HG02759 (cell line): ENCODE data around the gene BNC2.

Experiments used
- ATAC-seq: cut with Tn5 transposase; IDR thresholded peaks from one replicate; pipeline ENCODE4 v1.9.1; 2021; ENCODE audit warnings: mild to moderate bottlenecking, moderate library complexity; ENCODE audit not compliant: unreplicated experiment

BNC2 gene

GRCh38 chr9:16680975-16681651 lies 189.4 kb downstream of the BNC2 start:
- no peak for ATAC-seq

DNA sequence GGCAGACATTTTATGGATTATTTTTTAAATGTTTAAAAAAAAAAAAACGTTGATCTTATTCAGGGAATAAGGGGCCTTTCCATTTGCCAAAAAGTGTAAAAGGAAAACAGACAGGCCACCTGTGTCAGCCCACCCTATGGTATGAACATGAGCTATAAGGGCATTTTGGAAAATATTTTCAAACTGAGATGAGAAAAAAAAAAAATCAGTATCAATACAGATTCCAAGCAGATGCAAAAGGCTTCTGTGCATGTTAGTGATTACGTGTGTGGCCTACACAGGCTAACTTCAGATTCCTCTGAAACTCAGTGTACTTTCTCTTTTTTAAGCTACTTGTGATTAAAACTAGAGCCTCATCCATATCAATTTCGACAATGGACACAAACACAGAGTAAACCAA lies 189.9 kb downstream of the BNC2 start:
- no peak for ATAC-seq

DNA sequence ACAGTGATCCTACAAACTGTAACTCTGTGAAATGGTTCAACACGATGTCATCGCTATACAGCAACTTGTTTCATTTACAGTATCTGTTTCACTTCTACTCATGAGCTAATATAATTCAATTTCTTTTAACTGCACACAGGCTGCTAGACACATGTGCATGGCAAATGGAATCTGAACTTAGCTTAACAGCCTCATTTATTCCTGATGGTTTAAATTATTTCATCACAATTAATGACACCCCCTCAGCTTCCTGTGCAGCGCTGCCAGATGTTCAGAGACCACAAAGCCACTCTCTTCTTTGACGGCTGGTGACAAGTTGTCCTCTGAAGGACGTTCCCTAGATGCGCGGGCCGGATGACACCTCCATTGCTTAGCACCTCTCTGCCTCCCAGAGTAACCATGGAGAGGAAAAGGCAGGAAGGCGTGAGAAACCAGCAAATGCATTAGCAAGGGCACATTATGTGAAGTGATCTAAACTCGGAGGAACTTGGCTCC lies 191.1 kb downstream of the BNC2 start:
- no peak for ATAC-seq

GRCh38 chr9:16676519-16676918 lies 194.0 kb downstream of the BNC2 start:
- no peak for ATAC-seq

DNA sequence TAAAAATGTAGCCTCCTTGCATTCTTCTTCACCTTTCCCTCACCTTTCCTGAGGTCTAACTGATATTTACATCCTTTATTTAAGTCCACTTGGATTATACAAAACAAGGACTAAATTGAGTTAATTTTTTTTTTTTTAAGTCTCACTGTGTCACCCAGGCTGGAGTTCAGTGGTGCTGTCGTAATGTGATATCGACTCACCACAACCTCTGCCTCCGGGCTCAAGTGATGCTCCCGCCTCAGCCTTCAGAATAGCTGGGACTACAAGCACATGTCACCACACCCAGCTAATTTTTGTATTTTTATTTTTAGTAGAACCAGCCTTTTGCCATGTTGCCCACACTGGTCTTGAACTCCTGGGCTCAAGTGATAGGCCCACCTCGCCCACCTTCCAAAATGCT lies 195.3 kb downstream of the BNC2 start:
- no peak for ATAC-seq

- ATAC-seq, result no peak
These were observed 197.3 kb downstream of the BNC2 start for GRCh38 chr9:16673171-16673570.

GRCh38 chr9:16672501-16672900 lies 198.0 kb downstream of the BNC2 start:
- no peak for ATAC-seq

DNA sequence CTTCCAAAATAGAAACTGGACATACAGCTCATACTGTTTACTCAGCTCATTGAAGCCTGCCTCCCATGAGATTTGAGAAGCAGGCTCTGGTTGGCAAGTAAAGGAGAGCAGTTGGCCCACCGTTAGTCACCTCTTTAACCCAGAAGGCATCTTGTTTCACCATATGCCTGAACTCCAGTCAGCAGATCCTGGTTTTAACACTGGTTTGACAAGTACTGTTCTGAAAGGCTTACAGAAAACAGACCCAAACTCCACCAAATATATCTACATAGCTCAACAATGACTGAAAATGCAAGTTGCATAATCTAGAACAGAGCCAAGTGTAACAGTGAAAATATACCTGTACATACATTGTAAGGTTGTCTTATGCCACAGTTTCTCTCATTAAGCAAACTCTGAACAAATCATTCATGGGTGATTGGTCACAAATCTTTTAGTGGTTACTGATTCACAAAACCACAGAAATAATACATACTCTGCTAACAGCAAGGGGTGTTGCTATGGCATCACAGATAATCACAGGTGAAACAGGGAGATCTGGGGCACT lies 198.8 kb downstream of the BNC2 start:
- ATAC-seq, result no peak

DNA sequence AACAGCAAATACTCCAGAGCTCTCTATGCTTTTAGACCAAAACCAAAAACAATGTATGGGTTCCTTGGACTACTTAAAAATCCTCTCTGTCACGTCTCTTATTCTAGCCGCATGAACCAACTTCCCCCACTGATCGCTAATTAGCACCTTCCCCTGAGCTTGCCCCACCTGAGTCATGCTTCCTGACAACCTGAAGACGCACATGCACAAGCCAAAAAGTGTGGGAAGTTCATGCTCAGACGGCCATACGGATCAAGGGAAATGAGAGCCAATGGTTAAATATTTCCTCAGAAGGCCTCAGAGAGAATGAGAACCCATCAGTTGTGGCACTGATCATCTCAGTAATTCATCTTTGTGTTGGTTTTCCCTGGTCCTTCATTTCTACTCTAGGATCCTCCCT lies 199.7 kb downstream of the BNC2 start:
- ATAC-seq, result no peak

- ATAC-seq, result no peak
These were observed 201.7 kb downstream of the BNC2 start for GRCh38 chr9:16668734-16669295.

DNA sequence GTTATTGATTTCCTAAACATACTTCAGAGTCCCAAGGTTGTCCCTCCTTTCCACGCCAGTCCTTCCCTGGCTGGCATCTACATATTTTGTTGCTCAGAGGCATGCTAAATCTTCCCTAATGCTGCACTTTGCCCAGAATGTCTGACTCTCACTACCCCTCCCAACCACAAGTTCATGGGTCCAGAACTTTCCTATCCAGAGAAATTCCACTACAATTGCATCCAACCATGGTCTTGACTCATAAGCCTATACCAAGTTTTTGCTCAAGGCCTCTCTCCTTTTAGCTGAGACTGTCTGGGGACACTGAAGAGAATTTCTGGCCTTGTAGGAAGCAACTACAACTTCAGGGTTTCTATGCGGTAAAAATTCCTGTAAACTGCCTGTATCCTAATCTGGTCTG lies 206.3 kb downstream of the BNC2 start:
- no peak for ATAC-seq

DNA sequence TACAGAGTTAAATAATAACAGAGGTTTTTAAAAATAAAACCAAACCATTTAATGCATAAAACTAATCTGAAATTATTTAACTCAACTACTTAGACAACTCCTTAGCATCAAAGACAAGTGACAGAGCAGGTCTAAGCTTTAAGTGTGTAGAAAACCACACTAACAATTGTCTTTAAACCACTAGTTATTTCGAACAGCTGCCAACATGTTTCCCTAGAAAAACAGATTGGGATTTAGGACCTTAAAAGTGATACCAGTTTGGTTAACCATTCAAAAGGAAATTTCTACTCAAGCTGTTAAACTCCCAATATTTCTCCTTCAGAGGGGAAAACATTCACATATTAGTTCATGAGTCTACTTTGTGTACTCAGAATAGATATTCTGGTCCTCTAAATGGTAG lies 208.7 kb downstream of the BNC2 start:
- no peak for ATAC-seq

- ATAC-seq, result no peak
These were observed 211.4 kb downstream of the BNC2 start for GRCh38 chr9:16659096-16659495.

- ATAC-seq, result no peak
These were observed 213.9 kb downstream of the BNC2 start for GRCh38 chr9:16656432-16657169.

DNA sequence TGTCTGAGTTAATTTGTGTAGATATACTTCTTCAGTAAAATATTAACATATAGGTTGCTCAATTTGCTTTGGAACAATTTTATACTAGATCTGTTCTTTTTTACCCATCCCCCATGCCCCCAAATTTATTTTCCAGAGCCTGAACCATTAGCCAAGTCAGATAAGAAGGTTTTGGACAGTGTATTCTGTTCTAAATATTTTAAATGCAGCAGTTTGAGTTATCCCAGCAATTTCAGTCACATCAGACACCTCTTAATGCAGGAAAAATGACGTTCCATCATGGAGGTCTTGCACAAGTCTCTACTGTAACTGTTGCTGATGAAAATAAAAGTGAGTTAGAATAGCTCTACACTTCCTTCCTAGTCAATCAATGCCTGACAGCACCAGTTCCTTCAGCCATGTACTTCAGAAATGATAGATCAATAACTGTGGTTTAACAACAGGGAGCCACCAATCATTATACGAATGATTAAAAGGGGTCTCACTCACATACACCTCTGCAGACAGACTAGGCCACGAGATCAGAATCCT lies 215.8 kb downstream of the BNC2 start:
- no peak for ATAC-seq

- no peak for ATAC-seq
These were observed 216.7 kb downstream of the BNC2 start for GRCh38 chr9:16653491-16654399.

DNA sequence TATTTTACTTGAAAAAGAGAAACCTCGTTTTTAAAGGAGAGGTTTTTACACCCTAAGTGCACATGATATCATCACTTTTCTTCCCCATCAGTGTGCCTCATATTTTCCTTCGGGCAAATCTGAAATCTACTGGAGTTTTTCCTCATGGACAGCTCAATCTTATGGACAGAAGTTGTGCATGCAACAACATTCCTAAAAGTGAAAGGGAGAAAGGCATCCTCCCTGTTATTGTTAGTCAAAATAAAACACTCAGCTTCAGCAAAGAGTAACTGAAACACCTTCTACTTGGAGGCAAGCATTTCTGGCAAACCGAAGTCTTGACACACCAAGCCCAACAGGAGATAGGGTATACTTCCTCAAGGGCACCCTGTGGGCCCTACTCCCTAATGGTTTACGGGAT lies 217.9 kb downstream of the BNC2 start:
- ATAC-seq, result no peak

- ATAC-seq, result no peak
These were observed 219.0 kb downstream of the BNC2 start for GRCh38 chr9:16651446-16651964.

- ATAC-seq, result no peak
These were observed 224.5 kb downstream of the BNC2 start for GRCh38 chr9:16645970-16646369.

- no peak for ATAC-seq
These were observed 227.9 kb downstream of the BNC2 start for GRCh38 chr9:16642421-16643109.
